SU-DHL-6 (cell line): Measurements from ENCODE around the gene ATRNL1.

Experiments used
- H2AFZ ChIP-seq: fragments of 200-600 bp; sonication (generic); 2 replicates; pipeline ENCODE4 v1.6.1; 2014; ENCODE audit warnings: low read depth, mild to moderate bottlenecking, moderate library complexity, mixed read lengths, antibody characterized with exemption, low read length; ENCODE audit not compliant: severe bottlenecking
- H3F3A ChIP-seq: fragments of 200-600 bp; shearing (Covaris generic); 2 replicates; pipeline ENCODE4 v1.6.0; 2016; ENCODE audit warnings: antibody characterized with exemption, mild to moderate bottlenecking; ENCODE audit not compliant: insufficient read depth
- H3K27ac ChIP-seq: fragments of 200-600 bp; sonication (generic); 2 replicates; pipeline ENCODE4 v1.5.1; 2016; ENCODE audit warnings: low read depth, mild to moderate bottlenecking, low read length, moderate library complexity, mixed read lengths
- H3K27me3 ChIP-seq: fragments of 200-600 bp; sonication (generic), shearing (Covaris generic); 2 replicates; pipeline ENCODE4 v1.6.0; 2014; ENCODE audit warnings: mild to moderate bottlenecking, low read length
- H3K36me3 ChIP-seq: fragments of 200-600 bp; sonication (generic); 2 replicates; pipeline ENCODE4 v1.6.1; 2014; ENCODE audit warnings: mild to moderate bottlenecking, low read length, mixed read lengths
- H3K4me2 ChIP-seq: fragments of 300-600, 200-600 bp; shearing (Covaris generic), sonication (generic); 2 replicates; pipeline ENCODE4 v1.6.0; 2014; ENCODE audit warnings: low read length, low read depth, mild to moderate bottlenecking; ENCODE audit not compliant: poor library complexity, severe bottlenecking
- H3K4me3 ChIP-seq: fragments of 200-600 bp; sonication (generic); 2 replicates; pipeline ENCODE4 v1.5.1; 2014; ENCODE audit warnings: antibody characterized with exemption, low read length, mild to moderate bottlenecking, mixed read lengths; ENCODE audit not compliant: insufficient read depth, poor library complexity, severe bottlenecking
- H3K79me2 ChIP-seq: fragments of 200-600 bp; sonication (generic); 2 replicates; pipeline ENCODE4 v1.6.1; 2014; ENCODE audit warnings: mild to moderate bottlenecking, low read length, moderate library complexity; ENCODE audit not compliant: insufficient read depth
- H3K9ac ChIP-seq: fragments of 200-600 bp; sonication (generic); 2 replicates; pipeline ENCODE4 v1.7.0; 2014; ENCODE audit warnings: mild to moderate bottlenecking, low read length
- H3K9me2 ChIP-seq: fragments of 200-600 bp; sonication (generic); replicated peaks from 2 replicates; pipeline ENCODE4 v1.6.1; 2014; ENCODE audit warnings: low read length; ENCODE audit not compliant: insufficient read depth
- H3K9me3 ChIP-seq: fragments of 200-600 bp; sonication (generic); 2 replicates; pipeline ENCODE4 v1.6.1; 2014; ENCODE audit warnings: low read length, mixed read lengths; ENCODE audit not compliant: insufficient read depth
- H4K20me1 ChIP-seq: fragments of 200-600 bp; sonication (generic); 2 replicates; pipeline ENCODE4 v1.6.1; 2014; ENCODE audit warnings: low read depth, mild to moderate bottlenecking, antibody characterized with exemption, low read length, moderate library complexity, mixed read lengths
- EZH2phosphoT487 ChIP-seq: fragments of 200-600 bp; sonication (generic), shearing (Covaris generic); conservative IDR thresholded peaks from 2 replicates; pipeline ENCODE4 v1.6.1; 2018; ENCODE audit warnings: mild to moderate bottlenecking, antibody characterized with exemption, low read length, moderate library complexity, mixed read lengths
- TF ChIP-seq, protein P1 (sequence below): fragments of 200-600 bp; sonication (generic); IDR thresholded peaks from one replicate; pipeline ENCODE4 v1.5.1; 2017; ENCODE audit warnings: antibody characterized with exemption, mild to moderate bottlenecking, low read length, moderate library complexity; ENCODE audit not compliant: insufficient read depth, poor library complexity, severe bottlenecking

ATRNL1 gene

DNA sequence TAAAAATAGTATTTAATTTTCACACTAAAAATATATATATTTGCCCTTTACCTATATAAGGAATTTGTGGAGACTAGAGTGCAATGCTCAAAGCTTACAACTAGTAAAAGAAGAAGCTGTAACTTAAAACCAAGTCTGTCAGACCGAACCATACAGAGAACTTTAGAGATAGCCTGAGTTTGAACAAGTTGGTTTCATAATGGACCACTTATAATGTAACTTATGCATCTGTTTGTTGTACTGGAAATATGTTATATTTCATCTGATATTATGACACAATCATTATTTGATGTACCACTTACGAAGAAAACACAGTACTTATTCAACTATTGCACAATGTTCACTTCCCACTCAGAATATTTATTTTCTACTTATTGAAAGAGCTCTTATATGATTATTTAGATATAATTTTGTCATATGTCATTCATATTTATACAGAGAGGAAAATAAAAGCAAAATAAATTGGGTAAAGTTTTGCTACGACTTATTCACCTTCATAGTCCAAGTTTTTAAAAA is 462.8 kb downstream of the ATRNL1 start:
- H4K20me1 ChIP-seq: no peaks in the 10 kb centered on the region
- H3K4me3 ChIP-seq: no peak overlapping the region
- H3K4me2 ChIP-seq: no peak overlapping the region
- H3K9ac ChIP-seq: no peak overlapping the region
- H2AFZ ChIP-seq: no peak overlapping the region
- no peaks in the 10 kb centered on the region for H3F3A ChIP-seq
- TF ChIP-seq, protein P1, sequence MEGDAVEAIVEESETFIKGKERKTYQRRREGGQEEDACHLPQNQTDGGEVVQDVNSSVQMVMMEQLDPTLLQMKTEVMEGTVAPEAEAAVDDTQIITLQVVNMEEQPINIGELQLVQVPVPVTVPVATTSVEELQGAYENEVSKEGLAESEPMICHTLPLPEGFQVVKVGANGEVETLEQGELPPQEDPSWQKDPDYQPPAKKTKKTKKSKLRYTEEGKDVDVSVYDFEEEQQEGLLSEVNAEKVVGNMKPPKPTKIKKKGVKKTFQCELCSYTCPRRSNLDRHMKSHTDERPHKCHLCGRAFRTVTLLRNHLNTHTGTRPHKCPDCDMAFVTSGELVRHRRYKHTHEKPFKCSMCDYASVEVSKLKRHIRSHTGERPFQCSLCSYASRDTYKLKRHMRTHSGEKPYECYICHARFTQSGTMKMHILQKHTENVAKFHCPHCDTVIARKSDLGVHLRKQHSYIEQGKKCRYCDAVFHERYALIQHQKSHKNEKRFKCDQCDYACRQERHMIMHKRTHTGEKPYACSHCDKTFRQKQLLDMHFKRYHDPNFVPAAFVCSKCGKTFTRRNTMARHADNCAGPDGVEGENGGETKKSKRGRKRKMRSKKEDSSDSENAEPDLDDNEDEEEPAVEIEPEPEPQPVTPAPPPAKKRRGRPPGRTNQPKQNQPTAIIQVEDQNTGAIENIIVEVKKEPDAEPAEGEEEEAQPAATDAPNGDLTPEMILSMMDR: no peak
- H3K27ac ChIP-seq: no peak overlapping the region
- H3K79me2 ChIP-seq: no peaks in the 10 kb centered on the region
- no peaks in the 10 kb centered on the region for H3K9me2 ChIP-seq
- no peaks in the 10 kb centered on the region for H3K36me3 ChIP-seq
- no peaks in the 10 kb centered on the region for H3K9me3 ChIP-seq
- no peaks in the 10 kb centered on the region for H3K27me3 ChIP-seq

DNA sequence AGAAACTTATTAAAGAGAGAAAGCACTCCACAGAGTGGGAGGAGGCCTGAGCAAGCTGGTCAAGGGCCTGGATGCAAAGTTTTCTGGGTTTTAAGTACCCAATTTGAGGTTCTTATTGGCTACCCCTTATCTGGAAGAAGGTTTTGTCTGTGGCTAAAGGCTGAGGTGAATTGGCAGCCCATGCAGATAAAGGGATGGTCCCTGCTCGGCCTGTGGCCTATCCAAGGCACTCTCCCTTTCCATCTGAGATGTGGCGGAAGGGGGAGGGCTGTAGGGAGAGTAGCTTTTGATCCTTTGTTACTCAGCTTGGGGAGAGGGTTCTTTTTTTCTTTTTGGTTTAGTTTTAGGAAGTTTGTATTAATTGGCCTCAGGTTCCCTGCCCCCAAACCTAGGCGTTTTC is 465.1 kb downstream of the ATRNL1 start:
- Histone ChIP-seq H3F3A (no peaks in the 10 kb centered on the region), H2AFZ (no peak overlapping the region), H3K4me2 (no peak overlapping the region), H3K9me2 (no peaks in the 10 kb centered on the region), H3K4me3 (no peak overlapping the region), H3K36me3 (no peaks in the 10 kb centered on the region), H3K9ac (no peak overlapping the region), H3K27me3 (no peaks in the 10 kb centered on the region), H4K20me1 (no peaks in the 10 kb centered on the region), H3K27ac (no peak overlapping the region), H3K9me3 (no peaks in the 10 kb centered on the region), H3K79me2 (no peaks in the 10 kb centered on the region)
- TF ChIP-seq, protein P1: no peak
- TF ChIP-seq EZH2phosphoT487: no peak

DNA sequence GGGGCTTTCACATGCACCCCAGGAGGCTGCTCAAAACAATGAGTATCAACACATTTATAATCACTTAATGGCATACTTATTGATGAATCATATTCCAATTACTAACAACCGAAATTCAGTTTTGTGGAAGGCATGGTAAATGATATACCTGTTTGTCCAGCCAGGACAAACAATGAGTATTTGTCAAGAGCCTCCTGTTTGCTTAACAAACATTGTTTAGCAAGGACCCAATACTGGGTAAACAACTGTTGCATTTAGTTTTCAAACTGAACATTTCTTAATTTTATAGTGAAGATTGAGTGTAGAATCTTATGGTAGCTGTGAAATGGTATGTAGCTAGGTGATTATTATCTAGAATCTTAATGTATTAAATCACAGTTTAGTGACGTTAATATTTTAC is 473.7 kb downstream of the ATRNL1 start:
- TF ChIP-seq EZH2phosphoT487: no peak
- TF ChIP-seq, protein P1: no peak
- no peak overlapping the region for H3K4me3 ChIP-seq
- H3K79me2 ChIP-seq: no peaks in the 10 kb centered on the region
- no peaks in the 10 kb centered on the region for H3K9me3 ChIP-seq
- no peak overlapping the region for H3K4me2 ChIP-seq
- H2AFZ ChIP-seq: no peak overlapping the region
- no peaks in the 10 kb centered on the region for H3K36me3 ChIP-seq
- no peaks in the 10 kb centered on the region for H3K9me2 ChIP-seq
- no peak overlapping the region for H3K9ac ChIP-seq
- H4K20me1 ChIP-seq: no peaks in the 10 kb centered on the region
- no peak overlapping the region for H3K27ac ChIP-seq
- H3K27me3 ChIP-seq: no peaks in the 10 kb centered on the region
- H3F3A ChIP-seq: no peaks in the 10 kb centered on the region
